Parathyroid adenoma (tissue), 2 donors: Measurements from ENCODE around the gene CYP26C1.

ENCODE experiments used
- H2AFZ ChIP-seq: fragments of 300-600 bp; sonication (generic); one replicate; pipeline ENCODE4 v1.7.0; 2017; ENCODE audit warnings: antibody characterized with exemption, mild to moderate bottlenecking
- H3K27ac ChIP-seq: fragments of 300-600 bp; sonication (generic); one replicate; pipeline ENCODE4 v1.7.0; 2017
- H3K27me3 ChIP-seq: fragments of 300-600 bp; sonication (generic); one replicate; pipeline ENCODE4 v1.7.0; 2017; ENCODE audit warnings: low read length; ENCODE audit not compliant: control insufficient read depth, insufficient read depth
- H3K36me3 ChIP-seq: fragments of 300-600 bp; sonication (generic); one replicate; pipeline ENCODE4 v1.7.0; 2017; ENCODE audit warnings: low read length; ENCODE audit not compliant: control insufficient read depth, insufficient read depth
- H3K4me1 ChIP-seq: fragments of 300-600 bp; sonication (generic); one replicate; pipeline ENCODE4 v1.7.0; 2017; ENCODE audit warnings: control low read depth
- H3K4me2 ChIP-seq: fragments of 300-600 bp; sonication (generic); one replicate; pipeline ENCODE4 v1.7.0; 2017; ENCODE audit warnings: low read length
- H3K4me3 ChIP-seq: fragments of 300-600 bp; sonication (generic); one replicate; pipeline ENCODE4 v1.7.0; 2017; ENCODE audit warnings: low read depth, low read length
- H3K79me2 ChIP-seq: fragments of 300-600 bp; sonication (generic); one replicate; pipeline ENCODE4 v1.7.0; 2017; ENCODE audit warnings: control low read depth
- H3K9ac ChIP-seq: fragments of 300-600 bp; sonication (generic); one replicate; pipeline ENCODE4 v1.7.0; 2017; ENCODE audit warnings: mild to moderate bottlenecking
- H3K9me3 ChIP-seq: fragments of 300-600 bp; sonication (generic); one replicate; pipeline ENCODE4 v1.7.0; 2017; ENCODE audit warnings: low read length; ENCODE audit not compliant: control insufficient read depth
- CTCF ChIP-seq: fragments of 300-600 bp; sonication (generic); IDR thresholded peaks from one replicate; pipeline ENCODE4 v1.7.0; 2017; ENCODE audit warnings: antibody characterized with exemption, mild to moderate bottlenecking
- donor health status: primary hyperparathyroidism.

CYP26C1 gene

GRCh38 chr10:93059975-93060886 is at the start of gene CYP26C1:
Gene CYP26C1, plus strand, starts transcription at chr10:93060798. Its CDS starts 466 bp downstream, at chr10:93061264.
- Histone ChIP-seq H3K4me1 (no peaks in the 10 kb centered on the region), H3K9me3 (no peaks in the 10 kb centered on the region), H3K79me2 (no peaks in the 10 kb centered on the region), H3K9ac (no peak within 1 kb of the TSS), H3K27me3 (peaks cover 7% of the 10 kb centered on the region), H3K36me3 (no peaks in the 10 kb centered on the region), H2AFZ (no peak within 1 kb of the TSS), H3K4me3 (no peak within 1 kb of the TSS), H3K4me2 (no peak within 1 kb of the TSS), H3K27ac (no peak within 1 kb of the TSS)
- TF ChIP-seq CTCF = no peak

- Histone ChIP-seq H3K36me3 (no peaks in the 10 kb centered on the region), H3K9me3 (no peaks in the 10 kb centered on the region), H3K9ac (no peak overlapping the region), H3K27ac (no peak overlapping the region), H3K27me3 (no peaks in the 10 kb centered on the region), H3K79me2 (no peaks in the 10 kb centered on the region), H3K4me1 (no peaks in the 10 kb centered on the region), H2AFZ (no peak overlapping the region), H3K4me3 (no peak overlapping the region), H3K4me2 (no peak overlapping the region)
- no peak for TF ChIP-seq CTCF
These were observed 44.9 kb upstream of the CYP26C1 start for GRCh38 chr10:93015722-93016121.

GRCh38 chr10:93023013-93023650 is 37.5 kb upstream of the CYP26C1 start:
- no peaks in the 10 kb centered on the region for H3K9me3 ChIP-seq
- H3K4me3 ChIP-seq = no peak overlapping the region
- TF ChIP-seq CTCF = no peak
- H2AFZ ChIP-seq = no peak overlapping the region
- H3K36me3 ChIP-seq = no peaks in the 10 kb centered on the region
- H3K27ac ChIP-seq = no peak overlapping the region
- no peak overlapping the region for H3K4me2 ChIP-seq
- no peaks in the 10 kb centered on the region for H3K27me3 ChIP-seq
- H3K9ac ChIP-seq = no peak overlapping the region
- H3K79me2 ChIP-seq = no peaks in the 10 kb centered on the region
- no peaks in the 10 kb centered on the region for H3K4me1 ChIP-seq

- H3K9me3 ChIP-seq = no peaks in the 10 kb centered on the region
- H3K4me1 ChIP-seq = no peaks in the 10 kb centered on the region
- TF ChIP-seq CTCF = no peak
- no peak overlapping the region for H3K4me2 ChIP-seq
- no peak overlapping the region for H3K4me3 ChIP-seq
- H3K79me2 ChIP-seq = no peaks in the 10 kb centered on the region
- H3K27ac ChIP-seq = no peak overlapping the region
- no peaks in the 10 kb centered on the region for H3K27me3 ChIP-seq
- H3K9ac ChIP-seq = no peak overlapping the region
- no peak overlapping the region for H2AFZ ChIP-seq
- no peaks in the 10 kb centered on the region for H3K36me3 ChIP-seq
These were observed 34.5 kb upstream of the CYP26C1 start for GRCh38 chr10:93026072-93026471.
